HTR-8/SVneo (cell line): ENCODE results near the gene MS4A14.
A peak's percentile ranks its signal among the peaks of the same experiment; 100 is the strongest.
"Not testable (repeated sequence)": the region's sequence is repeated elsewhere in the genome, so short reads cannot be mapped to it uniquely, and the experiment has no call there.

Source experiments
- DNase-seq: peaks from one replicate; pipeline ENCODE4 v3.0.0; 2011; ENCODE audit warnings: low spot score, mixed read lengths; ENCODE audit not compliant: insufficient read length
- FAIRE-seq: peaks from 2 replicates; lab custom pipeline; 2011; peaks lifted over from hg19 to GRCh38; lab: Jason Lieb, UNC

MS4A14 gene

GRCh38 chr11:60396382-60396781 lies at the start of gene MS4A14:
Gene MS4A14 (plus strand): TSS chr11:60396459. CDS start chr11:60396579, 120 bp downstream.
- FAIRE-seq: no peak
- DNase-seq: no peak

GRCh38 chr11:60347084-60347797 lies 49.0 kb upstream of the MS4A14 start:
- no peak for FAIRE-seq
- no peak for DNase-seq

GRCh38 chr11:60348116-60348515 lies 48.1 kb upstream of the MS4A14 start:
- FAIRE-seq (no peak), DNase-seq (no peak)

- FAIRE-seq: no peak
- no peak for DNase-seq
These were observed 46.3 kb upstream of the MS4A14 start for GRCh38 chr11:60349990-60350389.

- DNase-seq (no peak), FAIRE-seq (no peak)
These were observed 38.5 kb upstream of the MS4A14 start for GRCh38 chr11:60357771-60358170.

- DNase-seq (no peak), FAIRE-seq (no peak)
These were observed 35.6 kb upstream of the MS4A14 start for GRCh38 chr11:60360621-60361020.

- FAIRE-seq (no peak), DNase-seq (no peak)
These were observed 34.0 kb upstream of the MS4A14 start for GRCh38 chr11:60362241-60362640.

GRCh38 chr11:60363542-60364470 lies 32.5 kb upstream of the MS4A14 start:
- FAIRE-seq (no peak), DNase-seq (peak; percentile 48)

- DNase-seq, FAIRE-seq: not testable (repeated sequence)
These were observed 29.9 kb upstream of the MS4A14 start for GRCh38 chr11:60366262-60366904.

- DNase-seq: no peak
These were observed 29.2 kb upstream of the MS4A14 start for GRCh38 chr11:60367009-60367408.

GRCh38 chr11:60367896-60368295 lies 28.4 kb upstream of the MS4A14 start:
- DNase-seq (no peak), FAIRE-seq (no peak)

More at GRCh38 chr11:60367009-60367408, 29.2 kb upstream of the MS4A14 start:
- no peak for FAIRE-seq

GRCh38 chr11:60370252-60370810 lies 25.9 kb upstream of the MS4A14 start:
- DNase-seq (no peak), FAIRE-seq (no peak)

- no peak for FAIRE-seq
- DNase-seq: no peak
These were observed 25.4 kb upstream of the MS4A14 start for GRCh38 chr11:60370811-60371298.

GRCh38 chr11:60371386-60371785 lies 24.9 kb upstream of the MS4A14 start:
- no peak for FAIRE-seq

GRCh38 chr11:60371854-60372253 lies 24.4 kb upstream of the MS4A14 start:
- no peak for DNase-seq
- FAIRE-seq: no peak

More at GRCh38 chr11:60371386-60371785, 24.9 kb upstream of the MS4A14 start:
- DNase-seq: no peak

GRCh38 chr11:60372767-60373166 lies 23.5 kb upstream of the MS4A14 start:
- DNase-seq: no peak
- no peak for FAIRE-seq

- no peak for FAIRE-seq
- no peak for DNase-seq
These were observed 20.9 kb upstream of the MS4A14 start for GRCh38 chr11:60375316-60375715.

- FAIRE-seq (no peak), DNase-seq (no peak)
These were observed 19.7 kb upstream of the MS4A14 start for GRCh38 chr11:60376601-60377000.

- DNase-seq (no peak), FAIRE-seq (no peak)
These were observed 18.7 kb upstream of the MS4A14 start for GRCh38 chr11:60377401-60378136.
